GM23248 (cell line): ENCODE results near the gene SLC35F3.

Experiments used
- EZH2 ChIP-seq: fragments of 200-600 bp; sonication (generic); IDR thresholded peaks from 2 replicates; pipeline ENCODE4 v1.6.1; 2018; ENCODE audit warnings: antibody characterized with exemption, mild to moderate bottlenecking; ENCODE audit not compliant: insufficient read depth, poor library complexity, severe bottlenecking
- EZH2phosphoT487 ChIP-seq: fragments of 200-600 bp; sonication (generic); IDR thresholded peaks from 2 replicates; pipeline ENCODE4 v1.6.1; 2018; ENCODE audit warnings: antibody characterized with exemption, moderate library complexity, mild to moderate bottlenecking, low read depth; ENCODE audit not compliant: insufficient read depth

GRCh38 chr1:234240680-234241079 lies 336.2 kb downstream of the SLC35F3 start:
- TF ChIP-seq EZH2phosphoT487 (no peak), EZH2 (no peak)
